B cell (primary cell): ENCODE data around the gene HPF1.

Source experiments
- EZH2 ChIP-seq: IDR thresholded peaks from 2 replicates; pipeline ENCODE4 v1.6.1; 2012; ENCODE audit warnings: borderline replicate concordance, low read depth, mild to moderate bottlenecking, moderate library complexity, low read length; ENCODE audit not compliant: insufficient read depth, poor library complexity, severe bottlenecking
- TF ChIP-seq, protein P1 (sequence below): fragments of 200-600 bp; IDR thresholded peaks from one replicate; pipeline ENCODE4 v1.8.0; 2022; ENCODE audit warnings: antibody characterized with exemption, mild to moderate bottlenecking

DNA sequence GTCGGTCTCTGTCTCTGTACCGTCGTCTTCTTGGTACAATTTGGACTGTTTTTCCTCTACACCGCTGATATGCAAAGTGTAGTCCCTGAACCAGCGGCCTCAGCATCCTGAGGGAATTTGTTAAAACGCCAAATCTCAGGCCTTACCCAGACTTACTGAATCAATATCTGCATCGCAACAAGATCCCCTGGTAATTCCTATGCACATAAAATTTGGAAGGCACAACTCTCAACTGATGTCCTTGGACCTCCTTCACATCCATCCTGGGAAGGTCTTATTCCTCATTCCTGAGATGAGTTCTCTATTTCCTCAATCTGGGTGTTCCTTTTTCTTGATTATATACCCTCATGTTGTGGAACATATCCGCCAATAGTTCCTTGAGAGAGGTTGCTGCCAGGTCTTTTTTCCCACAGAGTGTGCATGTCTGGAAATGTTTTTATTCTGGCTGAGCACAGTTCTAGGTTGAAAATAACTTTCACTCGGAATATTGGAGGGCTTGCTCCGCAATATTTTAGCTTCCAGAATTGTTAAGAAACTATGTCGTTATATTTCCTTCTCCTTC, 738 bp upstream of the HPF1 start:
- TF ChIP-seq, protein P1, sequence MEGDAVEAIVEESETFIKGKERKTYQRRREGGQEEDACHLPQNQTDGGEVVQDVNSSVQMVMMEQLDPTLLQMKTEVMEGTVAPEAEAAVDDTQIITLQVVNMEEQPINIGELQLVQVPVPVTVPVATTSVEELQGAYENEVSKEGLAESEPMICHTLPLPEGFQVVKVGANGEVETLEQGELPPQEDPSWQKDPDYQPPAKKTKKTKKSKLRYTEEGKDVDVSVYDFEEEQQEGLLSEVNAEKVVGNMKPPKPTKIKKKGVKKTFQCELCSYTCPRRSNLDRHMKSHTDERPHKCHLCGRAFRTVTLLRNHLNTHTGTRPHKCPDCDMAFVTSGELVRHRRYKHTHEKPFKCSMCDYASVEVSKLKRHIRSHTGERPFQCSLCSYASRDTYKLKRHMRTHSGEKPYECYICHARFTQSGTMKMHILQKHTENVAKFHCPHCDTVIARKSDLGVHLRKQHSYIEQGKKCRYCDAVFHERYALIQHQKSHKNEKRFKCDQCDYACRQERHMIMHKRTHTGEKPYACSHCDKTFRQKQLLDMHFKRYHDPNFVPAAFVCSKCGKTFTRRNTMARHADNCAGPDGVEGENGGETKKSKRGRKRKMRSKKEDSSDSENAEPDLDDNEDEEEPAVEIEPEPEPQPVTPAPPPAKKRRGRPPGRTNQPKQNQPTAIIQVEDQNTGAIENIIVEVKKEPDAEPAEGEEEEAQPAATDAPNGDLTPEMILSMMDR = no peak
- no peak for TF ChIP-seq EZH2
